22Rv1 (cell line): ENCODE measurements around the gene TAF10.

Source experiments
- CTCF ChIP-seq: fragments of 450-650 bp; IDR thresholded peaks from 2 replicates; pipeline ENCODE4 v1.5.1; 2017; ENCODE audit warnings: mild to moderate bottlenecking
- ZFX ChIP-seq: fragments of 450-650 bp; IDR thresholded peaks from 2 replicates; pipeline ENCODE4 v1.6.1; 2017; ENCODE audit warnings: antibody characterized with exemption, borderline replicate concordance

GRCh38 chr11:6646576-6646917 lies 34.5 kb upstream of the TAF10 start:
- TF ChIP-seq CTCF (no peak), ZFX (no peak)
